Hepatocyte (in vitro differentiated cells): ENCODE measurements around the gene MMD.

Experiments
- CTCF ChIP-seq: fragments of 200-600 bp; sonication (generic); IDR thresholded peaks from 2 replicates; pipeline ENCODE4 v1.5.1; 2016; ENCODE audit warnings: antibody characterized with exemption, mild to moderate bottlenecking; ENCODE audit not compliant: poor library complexity
- EZH2 ChIP-seq: fragments of 200-600 bp; sonication (generic); IDR thresholded peaks from 2 replicates; pipeline ENCODE4 v1.6.1; 2016; ENCODE audit warnings: antibody characterized with exemption, mild to moderate bottlenecking, borderline replicate concordance
- EZH2phosphoT487 ChIP-seq: fragments of 200-600 bp; sonication (generic); IDR thresholded peaks from one replicate; pipeline ENCODE4 v1.6.1; 2018; ENCODE audit warnings: antibody characterized with exemption, mild to moderate bottlenecking, low read depth, moderate library complexity; ENCODE audit not compliant: unreplicated experiment, severe bottlenecking

- no peak for TF ChIP-seq CTCF
- TF ChIP-seq EZH2, result no peak
- TF ChIP-seq EZH2phosphoT487, result no peak
Measured at GRCh38 chr17:55432358-55433028, 10.9 kb upstream of the MMD start.
